ENCODE data around the gene KLC4. TPM values are rescaled to one million over a fixed set of nuclear protein-coding genes. Genes with fewer than 3 reads are reported as not detected.
A peak's percentile ranks its signal among the peaks of the same experiment; 100 is the strongest.

Gene KLC4
- total and polyA plus RNA-seq, 2 donors from 2014 or later: 33.7 to 39.0 TPM

DNA sequence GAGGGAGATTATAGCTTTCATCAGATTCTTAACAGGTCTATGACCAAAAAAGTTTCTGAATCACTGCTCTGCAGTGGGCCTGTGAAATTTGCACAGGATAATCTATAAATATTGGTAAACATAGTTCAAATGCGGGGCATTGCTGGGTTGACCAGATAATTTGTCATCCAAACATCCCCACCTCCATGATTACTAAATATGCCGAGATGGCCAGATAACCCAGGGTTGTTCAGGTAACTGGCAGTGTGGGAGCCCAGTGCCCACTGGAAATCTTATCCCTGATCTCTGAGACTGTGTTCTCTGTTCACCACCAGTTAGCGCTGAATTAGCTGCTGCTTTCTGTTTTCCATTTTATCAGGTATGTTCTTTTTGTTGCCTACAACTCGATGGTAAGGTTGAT lies 38.1 kb downstream of the KLC4 start:
- Histone ChIP-seq H3K27me3 (ENCODE audit: control insufficient read depth, insufficient read depth, low read length) (no peaks in the 10 kb centered on the region), H3K36me3 (ENCODE audit: control insufficient read depth in 2 of 3, insufficient read depth in 3 of 3, low read length in 3 of 3) (no peaks in the 10 kb centered on the region), H3K9ac (ENCODE audit: low read length in 3 of 3) (peak overlapping the region in 1 of 3 donors; percentile 28), H3K27ac (ENCODE audit: low read depth in 2 of 2, low read length in 2 of 2) (peak overlapping the region; percentile 5 to 33), H3K4me1 (ENCODE audit: control insufficient read depth in 2 of 3, insufficient read depth in 2 of 3, low read depth in 1 of 3, low read length in 3 of 3) (peaks cover 6 to 20% (median 18%) of the 10 kb centered on the region in 3 donors), H3K4me3 (ENCODE audit: low read length in 3 of 3) (no peak overlapping the region), H3K9me3 (ENCODE audit: control insufficient read depth in 2 of 3, insufficient read depth in 1 of 3, low read length in 3 of 3) (no peaks in the 10 kb centered on the region)
- intact Hi-C loops (cut with DNase I): no loop called here
- no peak for DNase-seq
- no peak for FAIRE-seq
- TF ChIP-seq, protein P1, sequence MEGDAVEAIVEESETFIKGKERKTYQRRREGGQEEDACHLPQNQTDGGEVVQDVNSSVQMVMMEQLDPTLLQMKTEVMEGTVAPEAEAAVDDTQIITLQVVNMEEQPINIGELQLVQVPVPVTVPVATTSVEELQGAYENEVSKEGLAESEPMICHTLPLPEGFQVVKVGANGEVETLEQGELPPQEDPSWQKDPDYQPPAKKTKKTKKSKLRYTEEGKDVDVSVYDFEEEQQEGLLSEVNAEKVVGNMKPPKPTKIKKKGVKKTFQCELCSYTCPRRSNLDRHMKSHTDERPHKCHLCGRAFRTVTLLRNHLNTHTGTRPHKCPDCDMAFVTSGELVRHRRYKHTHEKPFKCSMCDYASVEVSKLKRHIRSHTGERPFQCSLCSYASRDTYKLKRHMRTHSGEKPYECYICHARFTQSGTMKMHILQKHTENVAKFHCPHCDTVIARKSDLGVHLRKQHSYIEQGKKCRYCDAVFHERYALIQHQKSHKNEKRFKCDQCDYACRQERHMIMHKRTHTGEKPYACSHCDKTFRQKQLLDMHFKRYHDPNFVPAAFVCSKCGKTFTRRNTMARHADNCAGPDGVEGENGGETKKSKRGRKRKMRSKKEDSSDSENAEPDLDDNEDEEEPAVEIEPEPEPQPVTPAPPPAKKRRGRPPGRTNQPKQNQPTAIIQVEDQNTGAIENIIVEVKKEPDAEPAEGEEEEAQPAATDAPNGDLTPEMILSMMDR (IDR thresholded peaks at IDR 0.05; ENCODE audit: borderline replicate concordance, extremely low read depth, insufficient read depth): no peak

DNA sequence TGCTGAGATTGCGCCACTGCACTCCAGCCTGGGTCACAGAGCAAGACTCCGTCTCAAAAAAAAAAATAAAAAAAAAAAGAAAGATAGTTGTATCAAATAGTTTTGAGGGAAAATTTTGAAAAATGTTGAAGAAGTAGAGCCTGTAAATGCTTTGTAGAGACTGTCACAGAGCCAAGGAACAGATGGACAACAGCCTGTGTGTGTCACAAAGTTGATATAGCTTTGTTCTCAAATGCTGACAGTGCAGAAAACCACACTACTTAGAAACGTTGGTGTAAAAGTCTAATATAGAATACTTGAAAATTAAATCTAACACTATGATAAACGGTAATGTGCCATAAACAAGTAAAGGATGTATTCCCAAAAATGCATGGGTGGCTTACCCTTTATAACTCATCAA lies 42.1 kb downstream of the KLC4 start:
- FAIRE-seq (no peak), DNase-seq (peak in 3 of 5 donors; percentile 41 to 83 (median 56))
- no peak overlapping the region for H3K4me3 ChIP-seq (ENCODE audit: low read length in 3 of 3)
- no peak overlapping the region for H3K9ac ChIP-seq (ENCODE audit: low read length in 3 of 3)
- H3K27me3 ChIP-seq (ENCODE audit: control insufficient read depth, insufficient read depth, low read length): no peaks in the 10 kb centered on the region
- no peaks in the 10 kb centered on the region for H3K36me3 ChIP-seq (ENCODE audit: control insufficient read depth in 2 of 3, insufficient read depth in 3 of 3, low read length in 3 of 3)
- no peak overlapping the region for H3K27ac ChIP-seq (ENCODE audit: low read depth in 2 of 2, low read length in 2 of 2)
- intact Hi-C loops (cut with DNase I): no loop called here
- H3K9me3 ChIP-seq (ENCODE audit: control insufficient read depth in 2 of 3, insufficient read depth in 1 of 3, low read length in 3 of 3): no peaks in the 10 kb centered on the region
- H3K4me1 ChIP-seq (ENCODE audit: control insufficient read depth in 2 of 3, insufficient read depth in 2 of 3, low read depth in 1 of 3, low read length in 3 of 3): peaks cover 6 to 10% (median 9%) of the 10 kb centered on the region in 3 donors
- TF ChIP-seq, protein P1 (IDR thresholded peaks at IDR 0.05; ENCODE audit: borderline replicate concordance, extremely low read depth, insufficient read depth): no peak

DNA sequence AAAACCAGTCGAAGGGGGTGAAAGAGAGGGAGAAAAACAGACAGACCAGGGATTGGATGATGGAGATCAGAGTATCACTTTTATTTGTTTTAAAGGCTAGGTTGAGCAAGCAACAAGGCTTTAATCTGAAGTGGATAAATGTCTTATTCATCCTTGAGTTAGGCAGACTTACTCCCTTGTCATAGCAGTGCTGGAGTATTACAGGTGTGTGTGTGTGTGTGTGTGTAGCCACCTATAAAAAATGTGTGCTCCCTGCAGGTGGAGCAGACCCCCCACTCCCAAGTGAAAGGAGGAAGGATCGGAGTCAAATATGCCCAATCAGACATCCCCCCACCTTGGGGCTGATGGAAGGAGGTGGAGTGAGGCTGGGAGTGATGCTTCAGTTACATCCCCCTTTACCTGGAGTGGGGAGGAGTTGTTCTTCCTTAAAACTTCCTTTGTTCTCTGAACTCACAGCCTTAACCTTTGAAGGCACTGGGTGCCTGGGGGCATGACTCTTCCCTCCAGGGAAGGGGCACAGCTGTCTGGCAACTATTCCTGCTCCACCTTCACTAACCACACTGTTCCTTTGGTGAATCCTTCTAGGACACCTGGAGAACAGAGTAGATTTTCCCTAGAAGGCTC lies 43.9 kb downstream of the KLC4 start:
- intact Hi-C loops (cut with DNase I): no loop called here
- Histone ChIP-seq H3K9ac (ENCODE audit: low read length in 3 of 3) (no peak overlapping the region), H3K4me3 (ENCODE audit: low read length in 3 of 3) (no peak overlapping the region), H3K36me3 (ENCODE audit: control insufficient read depth in 2 of 3, insufficient read depth in 3 of 3, low read length in 3 of 3) (no peaks in the 10 kb centered on the region), H3K9me3 (ENCODE audit: control insufficient read depth in 2 of 3, insufficient read depth in 1 of 3, low read length in 3 of 3) (no peaks in the 10 kb centered on the region), H3K27me3 (ENCODE audit: control insufficient read depth, insufficient read depth, low read length) (no peaks in the 10 kb centered on the region), H3K4me1 (ENCODE audit: control insufficient read depth in 2 of 3, insufficient read depth in 2 of 3, low read depth in 1 of 3, low read length in 3 of 3) (peaks cover 0 to 6% (median 0%) of the 10 kb centered on the region in 3 donors), H3K27ac (ENCODE audit: low read depth in 2 of 2, low read length in 2 of 2) (no peak overlapping the region)
- FAIRE-seq: no peak
- DNase-seq: no peak
- TF ChIP-seq, protein P1 (IDR thresholded peaks at IDR 0.05; ENCODE audit: borderline replicate concordance, extremely low read depth, insufficient read depth): no peak

Measured in kidney (tissue), 14 donors.